CD14-positive monocyte (primary cell): ENCODE results near the gene CAPN11. TPM values are rescaled to one million over a fixed set of nuclear protein-coding genes. Genes with fewer than 3 reads are reported as not detected.

ENCODE experiments used
- DNase-seq, 3 donors: peaks; one replicate each; pipeline ENCODE4 v3.0.0-alpha.2; 2011 to 2022
- H2AFZ ChIP-seq: 2 replicates; pipeline ENCODE4 v1.6.0; 2012; ENCODE audit warnings: mild to moderate bottlenecking, low read depth, low read length, inconsistent platforms; ENCODE audit not compliant: insufficient read depth, poor library complexity, severe bottlenecking
- H3K27ac ChIP-seq, 2 donors: 1 replicate in 1 of 2; 2 replicates in 1 of 2; pipeline ENCODE4 v1.5.1; 2012 to 2013; ENCODE audit warnings: low read length in 2 of 2, control low read depth in 1 of 2, inconsistent platforms in 1 of 2, low read depth in 1 of 2, mild to moderate bottlenecking in 1 of 2
- H3K27me3 ChIP-seq, 2 donors: one replicate each; pipeline versions ENCODE4 v1.6.0 to v1.6.1; 2011 to 2013; ENCODE audit warnings: low read length in 2 of 2; ENCODE audit not compliant: control insufficient read depth in 2 of 2, insufficient read depth in 2 of 2
- H3K36me3 ChIP-seq, 2 donors: replicated peaks in 1 of 2; 1 replicate in 1 of 2; 2 replicates in 1 of 2; pipeline versions ENCODE4 v1.5.1 to v1.6.1; 2012 to 2013; ENCODE audit warnings: low read length in 2 of 2, control low read depth in 1 of 2, inconsistent platforms in 1 of 2, mild to moderate bottlenecking in 1 of 2; ENCODE audit not compliant: insufficient read depth in 2 of 2, control insufficient read depth in 1 of 2
- H3K4me1 ChIP-seq, 2 donors: 1 replicate in 1 of 2; 2 replicates in 1 of 2; pipeline versions ENCODE4 v1.5.1 to v1.6.1; 2012 to 2013; ENCODE audit warnings: low read length in 2 of 2, control low read depth in 1 of 2, inconsistent platforms in 1 of 2, mild to moderate bottlenecking in 1 of 2, moderate library complexity in 1 of 2; ENCODE audit not compliant: insufficient read depth in 2 of 2, control insufficient read depth in 1 of 2
- H3K4me2 ChIP-seq: replicated peaks from 2 replicates; pipeline ENCODE3; 2012; ENCODE audit warnings: low read length, moderate library complexity, mild to moderate bottlenecking; ENCODE audit not compliant: poor library complexity, severe bottlenecking; ENCODE audit errors: extremely low read depth
- H3K4me3 ChIP-seq, 3 experiments: fragments of 200-600 bp in 1 of 3; sonication (generic) in 1 of 3; replicated peaks in 1 of 3; 1 replicate in 2 of 3; 2 replicates in 1 of 3; pipeline ENCODE4 v1.5.1; 2011 to 2013; ENCODE audit warnings: low read length in 3 of 3, mild to moderate bottlenecking in 3 of 3, control low read depth in 2 of 3, low read depth in 2 of 3, inconsistent platforms in 1 of 3, moderate library complexity in 1 of 3
- H3K79me2 ChIP-seq: 2 replicates; pipeline ENCODE4 v1.6.0; 2012; ENCODE audit warnings: mild to moderate bottlenecking, control low read depth, inconsistent platforms, low read length, moderate library complexity; ENCODE audit not compliant: insufficient read depth
- H3K9ac ChIP-seq: 2 replicates; pipeline ENCODE4 v1.6.0; 2017; ENCODE audit warnings: low read length, mild to moderate bottlenecking; ENCODE audit not compliant: insufficient read depth, poor library complexity, severe bottlenecking
- H3K9me3 ChIP-seq, 2 donors: replicated peaks in 1 of 2; 1 replicate in 1 of 2; 2 replicates in 1 of 2; pipeline versions ENCODE4 v1.5.1 to v1.6.1; 2012 to 2013; ENCODE audit warnings: low read length in 2 of 2, control low read depth in 1 of 2; ENCODE audit not compliant: control insufficient read depth in 1 of 2, insufficient read depth in 1 of 2
- H4K20me1 ChIP-seq: 2 replicates; pipeline ENCODE4 v1.6.0; 2012; ENCODE audit warnings: mild to moderate bottlenecking, low read length, control low read depth, moderate library complexity; ENCODE audit not compliant: insufficient read depth
- H3K27ac Mint-ChIP-seq, 7 donors: one replicate each; pipeline ENCODE4 v1.8.0; 2020; ENCODE audit warnings: mild to moderate bottlenecking in 7 of 7, mixed read lengths in 7 of 7, moderate library complexity in 6 of 7, inconsistent platforms in 2 of 7
- H3K27me3 Mint-ChIP-seq, 3 donors: one replicate each; pipeline ENCODE4 v1.8.0; 2021 to 2022; ENCODE audit warnings: low read depth in 3 of 3, mild to moderate bottlenecking in 3 of 3, mixed read lengths in 3 of 3, moderate library complexity in 3 of 3, inconsistent platforms in 1 of 3
- H3K36me3 Mint-ChIP-seq, 2 donors: one replicate each; pipeline ENCODE4 v1.8.0; 2020; ENCODE audit warnings: mixed read lengths in 2 of 2, inconsistent platforms in 1 of 2, mild to moderate bottlenecking in 1 of 2
- H3K4me1 Mint-ChIP-seq: one replicate; pipeline ENCODE4 v1.8.0; 2020; ENCODE audit warnings: mild to moderate bottlenecking, mixed read lengths
- H3K4me3 Mint-ChIP-seq, 2 donors: one replicate each; pipeline ENCODE4 v1.8.0; 2020; ENCODE audit warnings: mild to moderate bottlenecking in 2 of 2, mixed read lengths in 2 of 2, moderate library complexity in 1 of 2
- H3K9me3 Mint-ChIP-seq, 7 donors: one replicate each; pipeline ENCODE4 v1.8.0; 2020 to 2022; ENCODE audit warnings: mixed read lengths in 7 of 7, mild to moderate bottlenecking in 6 of 7, moderate library complexity in 6 of 7, inconsistent platforms in 2 of 7
- WGBS: methylation state at CpG from one replicate; pipeline ENCODE4 v1.1.5; 2013; ENCODE audit warnings: missing lambda C conversion rate; ENCODE audit not compliant: insufficient coverage; 5-methylcytosine and 5-hydroxymethylcytosine counted together
- intact Hi-C, 2 donors: fragments of 100-400 bp; cut with micrococcal nuclease; formaldehyde crosslinking; loops; one replicate each; pipeline versions ENCODE4 v1.15.0 to v1.15.1; 2023
- polyA plus RNA-seq, 3 donors: library from polyadenylated mRNA; depleted of rRNA in 1 of 3; unstranded in 2 of 3; stranded (reverse) in 1 of 3; fragments of 300-500 nt in 2 of 3; fragments of >200 nt in 1 of 3; fragmentation: Illumina TruSeq in 2 of 3; gene quantifications; 1 replicate in 2 of 3; 2 replicates in 1 of 3; pipeline ENCODE4 v1.2.3, GENCODE V29; 2012 to 2021
- TF ChIP-seq, protein P1 (sequence below): fragments of 200-600 bp; IDR thresholded peaks from one replicate; pipeline ENCODE4 v1.8.0; 2022; ENCODE audit warnings: antibody characterized with exemption, mild to moderate bottlenecking

CAPN11 gene
- polyA plus RNA-seq, 3 donors: 0.11 TPM; not detected in 2

GRCh38 chr6:44133003-44133931 is 25.4 kb upstream of the CAPN11 start:
- Histone ChIP-seq H3K79me2 (peaks cover 5% of the 10 kb centered on the region), H3K4me3 (no peak overlapping the region), H2AFZ (no peak overlapping the region), H3K4me2 (no peak overlapping the region), H3K9me3 (no peaks in the 10 kb centered on the region), H3K36me3 (peaks cover 14 to 33% of the 10 kb centered on the region in 2 donors), H4K20me1 (peaks cover 36% of the 10 kb centered on the region), H3K4me1 (peaks cover 5 to 7% of the 10 kb centered on the region in 2 donors), H3K9ac (no peak overlapping the region), H3K27me3 (peaks cover 0 to 4% of the 10 kb centered on the region in 2 donors), H3K27ac (no peak overlapping the region)
- Mint-ChIP-seq H3K9me3 (no peaks in the 10 kb centered on the region), H3K36me3 (peaks cover 41 to 49% of the 10 kb centered on the region in 2 donors), H3K27me3 (peaks cover 3 to 5% (median 4%) of the 10 kb centered on the region in 3 donors), H3K27ac (peak overlapping the region in 1 of 7 donors; percentile 54), H3K4me3 (peak overlapping the region in 1 of 2 donors; percentile 52), H3K4me1 (peaks cover 15% of the 10 kb centered on the region)
- no peak for DNase-seq
- intact Hi-C loops: no loop called here
- TF ChIP-seq, protein P1, sequence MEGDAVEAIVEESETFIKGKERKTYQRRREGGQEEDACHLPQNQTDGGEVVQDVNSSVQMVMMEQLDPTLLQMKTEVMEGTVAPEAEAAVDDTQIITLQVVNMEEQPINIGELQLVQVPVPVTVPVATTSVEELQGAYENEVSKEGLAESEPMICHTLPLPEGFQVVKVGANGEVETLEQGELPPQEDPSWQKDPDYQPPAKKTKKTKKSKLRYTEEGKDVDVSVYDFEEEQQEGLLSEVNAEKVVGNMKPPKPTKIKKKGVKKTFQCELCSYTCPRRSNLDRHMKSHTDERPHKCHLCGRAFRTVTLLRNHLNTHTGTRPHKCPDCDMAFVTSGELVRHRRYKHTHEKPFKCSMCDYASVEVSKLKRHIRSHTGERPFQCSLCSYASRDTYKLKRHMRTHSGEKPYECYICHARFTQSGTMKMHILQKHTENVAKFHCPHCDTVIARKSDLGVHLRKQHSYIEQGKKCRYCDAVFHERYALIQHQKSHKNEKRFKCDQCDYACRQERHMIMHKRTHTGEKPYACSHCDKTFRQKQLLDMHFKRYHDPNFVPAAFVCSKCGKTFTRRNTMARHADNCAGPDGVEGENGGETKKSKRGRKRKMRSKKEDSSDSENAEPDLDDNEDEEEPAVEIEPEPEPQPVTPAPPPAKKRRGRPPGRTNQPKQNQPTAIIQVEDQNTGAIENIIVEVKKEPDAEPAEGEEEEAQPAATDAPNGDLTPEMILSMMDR: no peak
- WGBS: 68% methylated on average over 2 of the region's 9 CpGs

GRCh38 chr6:44133981-44134711 is 24.5 kb upstream of the CAPN11 start:
- Histone ChIP-seq H3K9ac (no peak overlapping the region), H3K4me2 (no peak overlapping the region), H3K36me3 (peaks cover 14 to 36% of the 10 kb centered on the region in 2 donors), H3K79me2 (no peaks in the 10 kb centered on the region), H3K27ac (no peak overlapping the region), H3K9me3 (no peaks in the 10 kb centered on the region), H3K4me3 (no peak overlapping the region), H4K20me1 (peaks cover 31% of the 10 kb centered on the region), H2AFZ (no peak overlapping the region), H3K4me1 (peaks cover 0 to 3% of the 10 kb centered on the region in 2 donors), H3K27me3 (no peaks in the 10 kb centered on the region)
- intact Hi-C loops: no loop called here
- H3K4me3 Mint-ChIP-seq: no peak overlapping the region
- peaks cover 15% of the 10 kb centered on the region for H3K4me1 Mint-ChIP-seq
- peak overlapping the region in 2 of 7 donors; percentile 36 to 60 for H3K27ac Mint-ChIP-seq
- TF ChIP-seq, protein P1: no peak
- peaks cover 2 to 4% (median 3%) of the 10 kb centered on the region in 3 donors for H3K27me3 Mint-ChIP-seq
- no peak for DNase-seq
- 100% methylated on average over 6 of the region's 12 CpGs for WGBS
- H3K36me3 Mint-ChIP-seq: peaks cover 46 to 56% of the 10 kb centered on the region in 2 donors
- no peaks in the 10 kb centered on the region for H3K9me3 Mint-ChIP-seq
